Measurements from ENCODE around the gene CORO6.
"Not testable (repeated sequence)": the region's sequence is repeated elsewhere in the genome, so short reads cannot be mapped to it uniquely, and the experiment has no call there.

Gene CORO6

DNA sequence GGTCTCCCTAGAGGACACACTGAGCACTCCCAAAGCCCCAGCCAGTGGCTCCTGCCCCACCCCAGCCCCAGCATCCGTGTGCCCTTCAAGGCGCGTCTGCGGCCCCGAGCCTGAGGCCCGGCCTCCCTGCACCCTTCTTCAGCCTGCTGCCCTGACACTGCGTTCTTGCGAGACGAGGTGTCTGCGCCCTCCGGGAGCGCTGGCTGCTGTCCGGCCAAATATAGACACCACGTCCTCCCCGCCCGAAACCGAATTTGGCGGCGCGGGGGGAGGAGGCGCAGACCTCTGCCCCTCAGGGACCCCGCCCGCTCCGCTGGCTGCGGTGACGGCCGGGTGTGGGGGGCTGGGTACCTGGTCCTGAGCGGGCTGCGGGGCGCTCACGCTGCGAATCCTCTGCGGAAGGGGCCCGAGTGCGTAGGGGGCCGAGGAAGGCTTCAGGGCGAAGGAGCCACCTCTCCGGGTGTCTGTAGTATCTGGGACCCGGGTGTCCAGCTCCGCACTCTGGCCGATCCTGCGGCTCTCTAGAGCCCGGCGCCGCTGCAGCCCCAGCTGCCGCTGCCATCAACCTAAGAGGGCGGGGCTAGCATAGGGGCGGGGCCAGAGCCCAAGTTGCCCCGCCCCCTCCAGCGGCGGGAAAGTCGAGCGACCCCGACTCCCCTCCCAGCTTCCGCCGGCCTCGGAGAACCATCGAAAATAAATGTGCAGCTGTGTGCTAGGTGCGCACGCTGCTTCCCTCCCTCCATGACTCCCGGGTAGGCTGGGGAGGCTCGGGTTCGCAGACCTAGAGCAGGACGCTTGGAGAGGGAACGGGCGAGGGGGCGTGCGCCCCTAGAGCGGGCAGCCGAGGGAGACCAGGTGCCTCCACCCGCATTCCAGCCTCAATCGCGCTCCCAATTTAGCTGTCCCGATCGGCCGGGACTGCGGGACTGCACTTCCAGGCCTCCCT lies at the start of gene CORO6:
CORO6 (minus strand) TSS at position 576 of the 946 bp plus-strand sequence. CDS start 1,491 bp downstream, outside the sequence.
- DNase-seq (ENCODE audit: low read depth), result no peak

- no peak for DNase-seq (ENCODE audit: low read depth)
Observed at GRCh38 chr17:29671661-29672060, 48.9 kb upstream of the CORO6 start.

DNA sequence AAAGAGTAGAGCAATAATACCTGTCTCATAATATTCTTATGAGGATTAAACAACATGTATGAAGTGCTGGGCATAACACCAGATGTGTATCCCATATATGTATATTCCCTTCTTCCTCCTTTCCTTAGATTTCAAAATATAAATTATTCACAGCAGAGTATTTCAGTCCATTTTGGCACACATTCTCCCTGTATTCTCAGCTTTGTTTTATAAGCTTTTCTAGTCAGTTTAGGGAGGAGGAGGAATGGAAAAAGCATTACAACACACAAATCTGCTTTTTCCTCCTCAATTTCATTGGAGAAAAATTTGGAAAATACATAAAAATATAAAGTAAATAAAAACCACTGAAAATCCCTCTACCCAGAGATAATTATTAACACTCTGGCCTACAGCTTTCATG lies 46.6 kb upstream of the CORO6 start:
- no peak for DNase-seq (ENCODE audit: low read depth)

- DNase-seq (ENCODE audit: low read depth), result no peak
Observed at GRCh38 chr17:29667969-29668368, 45.3 kb upstream of the CORO6 start.

GRCh38 chr17:29665481-29665810 lies 42.7 kb upstream of the CORO6 start:
- DNase-seq (ENCODE audit: low read depth), result no peak

DNA sequence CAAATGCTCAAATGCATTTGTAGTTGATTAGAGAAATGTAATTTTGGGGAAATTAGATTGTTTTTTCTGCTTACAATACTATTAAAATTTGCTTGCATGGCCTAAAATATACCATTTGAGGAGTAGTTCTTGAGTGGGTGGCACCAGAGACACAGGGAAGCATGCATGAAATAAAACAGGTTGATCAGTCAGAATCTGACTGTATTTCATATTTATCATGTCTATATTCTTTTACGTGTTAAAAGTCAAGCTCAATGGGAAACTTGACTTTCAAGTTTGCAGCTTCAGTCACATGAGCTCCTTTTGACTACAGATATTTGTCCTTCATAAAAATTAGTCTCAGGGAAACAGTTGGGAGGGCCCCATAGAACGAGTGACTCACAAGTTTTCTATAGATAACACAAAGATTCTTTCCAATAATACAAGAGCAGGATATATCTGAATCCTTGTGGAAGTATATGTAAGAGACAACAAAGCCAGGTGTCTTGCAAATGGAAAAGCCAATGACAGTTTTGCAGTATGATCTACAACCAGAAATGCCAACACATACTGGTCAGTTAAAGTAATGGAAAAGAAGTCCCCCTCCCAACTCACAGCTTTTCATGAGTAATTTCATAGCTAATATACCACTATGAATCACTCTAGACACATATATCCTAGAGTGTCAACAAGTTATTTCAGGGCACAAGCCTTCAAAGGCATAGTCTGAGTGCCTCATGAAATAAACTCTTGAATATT lies 42.2 kb upstream of the CORO6 start:
- no peak for DNase-seq (ENCODE audit: low read depth)

- DNase-seq (ENCODE audit: low read depth), result no peak
Observed at GRCh38 chr17:29663155-29663554, 40.4 kb upstream of the CORO6 start.

DNA sequence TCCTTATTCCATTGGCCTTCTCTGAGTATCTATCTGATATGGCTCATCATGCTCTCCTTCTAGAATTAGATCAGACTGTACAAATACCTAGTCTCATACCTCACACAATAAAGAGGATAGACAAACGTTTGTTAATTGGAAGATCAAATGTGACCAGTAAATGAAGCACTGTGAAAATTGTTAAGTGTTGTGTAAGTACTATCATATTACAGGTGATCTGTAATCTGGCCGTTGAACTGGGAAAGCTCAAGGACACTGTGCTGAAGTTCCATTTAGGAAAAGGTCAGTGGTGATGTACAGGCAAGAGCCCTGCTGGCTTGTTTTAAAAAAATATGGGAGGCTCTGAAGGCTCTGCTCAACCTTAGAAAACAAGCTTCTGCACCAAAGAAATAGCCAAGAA lies 38.5 kb upstream of the CORO6 start:
- no peak for DNase-seq (ENCODE audit: low read depth)

- no peak for DNase-seq (ENCODE audit: low read depth)
Observed at GRCh38 chr17:29659155-29659554, 36.4 kb upstream of the CORO6 start.

GRCh38 chr17:29655323-29655722 lies 32.6 kb upstream of the CORO6 start:
- DNase-seq (ENCODE audit: low read depth), result no peak

GRCh38 chr17:29653995-29654714 lies 31.4 kb upstream of the CORO6 start:
- no peak for DNase-seq (ENCODE audit: low read depth)

DNA sequence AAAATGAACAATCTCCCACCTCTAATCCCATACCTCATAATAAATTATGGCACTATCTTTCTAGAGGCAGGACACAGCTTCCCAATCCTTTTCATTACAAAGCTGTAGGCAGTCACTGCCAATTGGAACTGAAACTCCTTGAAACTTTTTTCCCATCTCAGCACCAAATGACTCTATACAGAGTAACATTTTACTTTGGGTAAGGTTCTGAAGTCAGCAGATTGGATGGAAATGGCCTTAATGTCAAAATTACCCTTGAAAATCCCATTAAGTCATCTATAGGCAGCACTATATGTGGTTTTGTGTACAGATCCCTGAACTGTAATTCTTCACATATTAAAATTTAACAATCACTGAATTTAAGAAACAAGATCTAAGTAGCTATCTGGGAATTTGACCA lies 30.3 kb upstream of the CORO6 start:
- DNase-seq (ENCODE audit: low read depth), result no peak

DNA sequence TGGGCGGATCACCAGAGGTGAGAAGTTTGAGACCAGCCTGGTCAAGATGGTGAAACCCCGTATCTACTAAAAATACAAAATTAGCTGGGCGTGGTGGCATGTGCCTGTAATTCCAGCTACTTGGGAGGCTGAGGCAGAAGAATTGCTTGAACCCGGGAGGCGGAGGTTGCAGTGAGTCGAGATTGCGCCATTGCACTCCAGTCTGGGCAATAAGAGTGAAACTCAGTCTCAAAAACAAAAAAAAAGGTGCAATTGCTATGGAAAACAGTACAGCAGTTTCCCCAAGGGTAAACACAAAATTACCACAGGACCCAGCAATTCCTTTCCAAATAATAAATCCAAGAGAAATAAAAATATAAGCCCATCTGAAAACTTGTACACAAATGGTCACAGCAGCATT lies 29.2 kb upstream of the CORO6 start:
- DNase-seq (ENCODE audit: low read depth), result not testable (repeated sequence)

GRCh38 chr17:29650396-29650795 lies 27.7 kb upstream of the CORO6 start:
- DNase-seq (ENCODE audit: low read depth), result no peak

GRCh38 chr17:29649359-29649758 lies 26.6 kb upstream of the CORO6 start:
- DNase-seq (ENCODE audit: low read depth), result no peak

DNA sequence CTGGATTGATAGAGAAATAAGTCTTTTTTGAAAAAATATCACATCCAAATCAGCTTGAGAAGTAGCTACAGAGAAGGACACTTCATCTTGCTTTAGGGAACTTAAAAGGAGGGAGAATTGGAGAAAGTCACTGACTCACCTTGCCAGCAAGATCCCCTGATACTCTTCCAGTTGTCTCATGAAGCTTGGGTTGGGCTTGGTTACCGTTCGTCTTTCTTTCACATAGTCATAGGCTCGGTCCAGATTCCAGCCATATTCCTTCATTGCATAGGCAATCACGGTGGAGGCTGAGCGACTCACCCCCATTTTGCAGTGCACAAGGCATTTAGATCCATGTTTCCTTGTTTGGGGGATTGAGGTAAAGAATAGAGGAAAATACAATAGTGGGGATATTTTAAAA lies 25.3 kb upstream of the CORO6 start:
- DNase-seq (ENCODE audit: low read depth), result no peak

DNA sequence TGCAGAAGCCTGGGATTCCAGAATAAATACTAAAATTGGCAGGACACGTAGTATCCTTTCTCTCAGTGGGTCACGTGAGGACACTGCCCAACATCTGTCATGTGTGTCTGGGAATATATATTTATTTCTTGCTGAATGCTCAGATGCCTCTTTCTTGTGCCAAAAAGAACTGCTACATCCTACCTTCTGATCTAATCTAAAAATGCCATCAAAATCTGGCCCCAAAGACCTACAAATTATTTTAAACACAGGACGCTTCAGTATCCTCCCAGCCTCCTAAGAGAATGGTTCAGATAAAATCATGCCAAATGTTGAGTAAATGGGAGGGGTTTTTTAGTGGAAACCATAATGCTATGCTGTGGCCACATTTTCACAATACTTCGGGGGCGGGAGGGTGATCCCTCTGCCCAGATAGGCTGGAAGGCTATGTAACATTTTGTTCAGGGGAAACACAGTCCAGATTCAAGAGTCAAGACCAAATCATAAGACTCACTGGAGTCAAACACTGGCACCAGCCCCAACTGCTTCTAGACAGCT lies 22.9 kb upstream of the CORO6 start:
- peak; percentile 90 for DNase-seq (ENCODE audit: low read depth)

- no peak for DNase-seq (ENCODE audit: low read depth)
Observed at GRCh38 chr17:29643817-29644160, 21.1 kb upstream of the CORO6 start.

GRCh38 chr17:29642171-29642611 lies 19.5 kb upstream of the CORO6 start:
- no peak for DNase-seq (ENCODE audit: low read depth)

- no peak for DNase-seq (ENCODE audit: low read depth)
Observed at GRCh38 chr17:29640981-29641642, 18.4 kb upstream of the CORO6 start.

- peak; percentile 40 for DNase-seq (ENCODE audit: low read depth)
Observed at GRCh38 chr17:29640413-29640812, 17.7 kb upstream of the CORO6 start.

DNA sequence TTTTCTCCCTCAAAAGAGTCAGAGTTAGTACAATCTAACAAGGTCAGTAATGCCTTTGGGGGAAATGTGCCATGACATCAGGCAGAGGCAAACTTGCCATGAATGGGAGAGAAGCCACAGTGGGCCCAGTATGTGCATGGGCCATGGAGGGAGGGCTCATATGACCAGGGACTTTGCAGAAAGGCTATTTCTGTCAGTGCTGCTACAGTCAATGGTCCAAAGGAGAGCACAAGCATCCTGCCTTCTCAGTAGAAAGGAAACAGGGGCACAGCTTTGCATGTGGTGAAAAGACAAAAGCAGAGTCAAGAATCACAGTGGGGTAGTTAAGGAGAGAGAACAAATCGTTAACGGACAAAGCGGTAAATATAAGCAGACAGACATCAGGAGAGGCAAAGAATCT lies 11.2 kb upstream of the CORO6 start:
- DNase-seq (ENCODE audit: low read depth), result no peak
